ENCODE data around the gene FBXO2.

- no peak for TF ChIP-seq CTCF (conservative IDR thresholded peaks at IDR 0.05)
- TF ChIP-seq ZFX (IDR thresholded peaks at IDR 0.05), result no peak
Observed at GRCh38 chr1:11620924-11621323, 33.3 kb downstream of the FBXO2 start.
